ENCODE measurements around the gene PSMA1. TPM values are rescaled to one million over a fixed set of nuclear protein-coding genes. Genes with fewer than 3 reads are reported as not detected.
A peak's percentile ranks its signal among the peaks of the same experiment; 100 is the strongest.

Gene PSMA1
- total and polyA plus RNA-seq, 3 experiments from 2014 or later: 159 to 344 (median 337) TPM

DNA sequence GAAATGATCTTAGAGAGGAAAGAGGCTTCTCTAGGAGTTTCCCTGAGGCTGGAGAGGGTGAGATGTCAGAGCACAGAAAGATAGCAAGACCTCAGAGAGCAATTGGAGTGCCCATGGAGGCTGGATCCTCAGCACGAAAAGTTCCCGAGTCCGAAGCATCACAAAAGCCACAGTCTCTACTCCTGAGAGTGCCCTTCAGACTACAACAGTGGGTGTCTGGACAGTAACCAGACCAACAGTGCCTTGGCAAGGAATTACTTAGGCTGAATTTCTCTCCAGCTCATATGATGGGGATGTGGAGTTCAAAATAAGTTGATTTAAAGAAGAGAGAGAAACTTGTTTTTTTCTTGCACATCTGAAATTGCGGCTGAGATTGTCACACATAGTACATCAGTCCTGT lies 31.9 kb upstream of the PSMA1 start:
- H3K27me3 ChIP-seq (ENCODE audit: insufficient read depth, low read length, poor library complexity, severe bottlenecking): no peaks in the 10 kb centered on the region
- no peaks in the 10 kb centered on the region for H3K36me3 ChIP-seq (ENCODE audit: insufficient read depth, low read length)
- H3K4me1 Mint-ChIP-seq: peaks cover 21 to 39% (median 28%) of the 10 kb centered on the region in 3 donors
- H3K36me3 Mint-ChIP-seq: peaks cover 4 to 12% (median 7%) of the 10 kb centered on the region in 3 donors
- H3K4me3 Mint-ChIP-seq: no peak overlapping the region
- ChIA-PET POLR2A (no interaction called here), CTCF (interaction anchor here (0.8 to 1.4 kb wide), 4 partner anchors 14 to 353 kb away, joined by 3 to 4 read pairs (median 3); no protein-coding TSS in a partner anchor)
- peaks cover 35% of the 10 kb centered on the region for H3K4me1 ChIP-seq (ENCODE audit: insufficient read depth, low read length)
- no peaks in the 10 kb centered on the region for H3K9me3 ChIP-seq (ENCODE audit: low read length)
- DNase-seq: no peak
- H3K27me3 Mint-ChIP-seq: peaks cover 0 to 1% of the 10 kb centered on the region in 2 donors
- no peak overlapping the region for H3K27ac ChIP-seq (ENCODE audit: low read depth, low read length)
- H3K4me3 ChIP-seq (ENCODE audit: low read length): no peak overlapping the region
- no peaks in the 10 kb centered on the region for H3K9me3 Mint-ChIP-seq
- peak overlapping the region in 1 of 8 donors; percentile 51 for H3K27ac Mint-ChIP-seq

DNA sequence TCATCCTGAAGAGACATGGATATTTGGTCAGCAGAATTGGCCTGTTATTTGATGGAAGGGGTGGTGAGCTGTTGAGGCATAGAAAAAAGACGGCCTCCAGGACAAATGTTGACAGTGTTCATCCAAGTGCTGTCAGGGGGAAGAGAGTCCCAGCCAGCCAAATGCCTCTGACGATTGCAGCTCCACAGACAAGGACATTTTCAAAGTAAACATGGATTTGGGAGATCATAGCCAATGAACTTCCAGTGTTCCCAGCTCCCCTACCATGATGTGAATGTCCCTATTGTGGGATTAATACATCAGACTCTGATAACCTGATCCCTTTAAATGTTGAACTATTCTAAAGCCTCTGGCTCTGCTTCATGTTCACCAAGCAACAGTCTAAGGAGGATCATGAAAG lies 31.2 kb upstream of the PSMA1 start:
- Histone ChIP-seq H3K36me3 (ENCODE audit: insufficient read depth, low read length) (no peaks in the 10 kb centered on the region), H3K4me1 (ENCODE audit: insufficient read depth, low read length) (peaks cover 32% of the 10 kb centered on the region), H3K9me3 (ENCODE audit: low read length) (no peaks in the 10 kb centered on the region), H3K4me3 (ENCODE audit: low read length) (no peak overlapping the region), H3K27ac (ENCODE audit: low read depth, low read length) (no peak overlapping the region), H3K27me3 (ENCODE audit: insufficient read depth, low read length, poor library complexity, severe bottlenecking) (no peaks in the 10 kb centered on the region)
- peaks cover 4 to 11% (median 5%) of the 10 kb centered on the region in 3 donors for H3K36me3 Mint-ChIP-seq
- H3K4me3 Mint-ChIP-seq: no peak overlapping the region
- H3K27ac Mint-ChIP-seq: peak overlapping the region in 1 of 8 donors; percentile 68
- H3K4me1 Mint-ChIP-seq: peaks cover 21 to 35% (median 24%) of the 10 kb centered on the region in 3 donors
- peaks cover 0 to 1% of the 10 kb centered on the region in 2 donors for H3K27me3 Mint-ChIP-seq
- ChIA-PET POLR2A (no interaction called here), CTCF (interaction anchor here (1.3 kb wide), 1 partner anchor 15 kb away, joined by 4 read pairs; no protein-coding TSS in a partner anchor)
- no peaks in the 10 kb centered on the region for H3K9me3 Mint-ChIP-seq
- no peak for DNase-seq

GRCh38 chr11:14549891-14550290 lies 29.7 kb upstream of the PSMA1 start:
- CTCF ChIA-PET: no interaction called here
- Mint-ChIP-seq H3K36me3 (peaks cover 4 to 11% (median 9%) of the 10 kb centered on the region in 3 donors), H3K9me3 (no peaks in the 10 kb centered on the region), H3K27me3 (peaks cover 0 to 1% of the 10 kb centered on the region in 2 donors), H3K27ac (no peak overlapping the region), H3K4me3 (no peak overlapping the region), H3K4me1 (peaks cover 13 to 30% (median 18%) of the 10 kb centered on the region in 3 donors)
- Histone ChIP-seq H3K36me3 (ENCODE audit: insufficient read depth, low read length) (no peaks in the 10 kb centered on the region), H3K9me3 (ENCODE audit: low read length) (no peaks in the 10 kb centered on the region), H3K27ac (ENCODE audit: low read depth, low read length) (no peak overlapping the region), H3K27me3 (ENCODE audit: insufficient read depth, low read length, poor library complexity, severe bottlenecking) (no peaks in the 10 kb centered on the region), H3K4me3 (ENCODE audit: low read length) (no peak overlapping the region), H3K4me1 (ENCODE audit: insufficient read depth, low read length) (peaks cover 17% of the 10 kb centered on the region)
- DNase-seq: no peak
- POLR2A ChIA-PET: no interaction called here

DNA sequence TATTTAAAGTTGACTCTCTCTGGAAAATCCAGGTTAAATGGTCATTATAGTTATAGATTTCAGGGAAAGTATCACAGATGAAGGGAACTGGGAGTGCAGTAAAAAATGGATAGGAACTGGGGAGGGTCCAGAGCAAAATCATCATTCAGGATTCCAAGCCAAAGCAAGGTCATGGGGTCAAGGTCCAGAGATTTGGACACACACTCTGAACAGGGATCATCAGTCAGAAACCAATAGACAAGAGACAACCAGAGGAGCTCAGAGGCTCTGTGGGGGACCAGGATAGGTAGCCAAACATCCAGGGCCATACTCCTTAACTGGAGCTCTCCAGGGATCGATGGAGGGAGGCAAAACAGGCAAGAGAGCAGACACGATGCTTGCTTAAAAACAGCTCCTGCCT lies 27.3 kb upstream of the PSMA1 start:
- no peak for DNase-seq
- Histone ChIP-seq H3K27me3 (ENCODE audit: insufficient read depth, low read length, poor library complexity, severe bottlenecking) (no peaks in the 10 kb centered on the region), H3K4me1 (ENCODE audit: insufficient read depth, low read length) (no peaks in the 10 kb centered on the region), H3K4me3 (ENCODE audit: low read length) (no peak overlapping the region), H3K27ac (ENCODE audit: low read depth, low read length) (no peak overlapping the region), H3K36me3 (ENCODE audit: insufficient read depth, low read length) (no peaks in the 10 kb centered on the region), H3K9me3 (ENCODE audit: low read length) (no peaks in the 10 kb centered on the region)
- no peaks in the 10 kb centered on the region for H3K9me3 Mint-ChIP-seq
- peaks cover 0 to 1% of the 10 kb centered on the region in 2 donors for H3K27me3 Mint-ChIP-seq
- CTCF ChIA-PET: interaction anchor here (2.2 kb wide), 1 partner anchor 360 kb away, joined by 8 read pairs; no protein-coding TSS in a partner anchor
- POLR2A ChIA-PET: no interaction called here
- H3K36me3 Mint-ChIP-seq: peaks cover 4 to 14% (median 9%) of the 10 kb centered on the region in 3 donors
- H3K4me1 Mint-ChIP-seq: peaks cover 6 to 20% (median 14%) of the 10 kb centered on the region in 3 donors
- peak overlapping the region in 3 of 8 donors; percentile 17 to 37 (median 28) for H3K27ac Mint-ChIP-seq
- no peak overlapping the region for H3K4me3 Mint-ChIP-seq

- Histone ChIP-seq H3K27me3 (ENCODE audit: insufficient read depth, low read length, poor library complexity, severe bottlenecking) (no peaks in the 10 kb centered on the region), H3K9me3 (ENCODE audit: low read length) (no peaks in the 10 kb centered on the region), H3K27ac (ENCODE audit: low read depth, low read length) (no peak overlapping the region), H3K4me1 (ENCODE audit: insufficient read depth, low read length) (no peaks in the 10 kb centered on the region), H3K4me3 (ENCODE audit: low read length) (no peak overlapping the region), H3K36me3 (ENCODE audit: insufficient read depth, low read length) (no peaks in the 10 kb centered on the region)
- peaks cover 4 to 12% (median 9%) of the 10 kb centered on the region in 3 donors for H3K36me3 Mint-ChIP-seq
- H3K9me3 Mint-ChIP-seq: no peaks in the 10 kb centered on the region
- H3K27ac Mint-ChIP-seq: no peak overlapping the region
- POLR2A ChIA-PET: no interaction called here
- H3K4me3 Mint-ChIP-seq: no peak overlapping the region
- CTCF ChIA-PET: interaction anchor here (2.2 kb wide), 1 partner anchor 361 kb away, joined by 8 read pairs; no protein-coding TSS in a partner anchor
- DNase-seq: no peak
- peaks cover 0 to 1% of the 10 kb centered on the region in 2 donors for H3K27me3 Mint-ChIP-seq
- peaks cover 6 to 20% (median 14%) of the 10 kb centered on the region in 3 donors for H3K4me1 Mint-ChIP-seq
Observed at GRCh38 chr11:14546672-14547071, 26.5 kb upstream of the PSMA1 start.

DNA sequence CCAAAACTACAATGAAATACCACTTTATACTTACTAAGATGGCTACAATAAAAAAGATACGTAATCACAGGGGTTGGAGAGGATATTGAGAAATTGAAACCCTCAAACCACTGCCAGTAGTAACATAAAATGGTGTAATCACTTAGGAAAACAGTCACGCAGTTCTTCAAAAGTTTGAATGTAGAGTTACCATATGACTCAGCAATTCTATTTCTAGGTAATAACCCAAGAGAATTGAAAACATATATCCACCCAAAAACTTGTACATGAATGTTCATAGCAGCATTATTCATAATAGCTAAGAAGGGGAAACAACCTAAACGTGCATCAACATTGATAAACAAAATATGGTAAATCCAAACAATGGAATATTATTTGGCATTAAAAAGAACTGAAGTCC lies 24.4 kb upstream of the PSMA1 start:
- Histone ChIP-seq H3K27ac (ENCODE audit: low read depth, low read length) (no peak overlapping the region), H3K36me3 (ENCODE audit: insufficient read depth, low read length) (no peaks in the 10 kb centered on the region), H3K9me3 (ENCODE audit: low read length) (no peaks in the 10 kb centered on the region), H3K27me3 (ENCODE audit: insufficient read depth, low read length, poor library complexity, severe bottlenecking) (no peaks in the 10 kb centered on the region), H3K4me1 (ENCODE audit: insufficient read depth, low read length) (no peaks in the 10 kb centered on the region), H3K4me3 (ENCODE audit: low read length) (no peak overlapping the region)
- DNase-seq: no peak
- Mint-ChIP-seq H3K27ac (peak overlapping the region in 1 of 8 donors; percentile 11), H3K4me1 (peaks cover 6 to 34% (median 24%) of the 10 kb centered on the region in 3 donors), H3K36me3 (peaks cover under 1 to 4% (median 4%) of the 10 kb centered on the region in 3 donors), H3K9me3 (no peaks in the 10 kb centered on the region), H3K27me3 (no peaks in the 10 kb centered on the region), H3K4me3 (no peak overlapping the region)
- ChIA-PET CTCF (no interaction called here), POLR2A (interaction anchor here (1.5 kb wide), 1 partner anchor 34 kb away, joined by 3 read pairs; no protein-coding TSS in a partner anchor)

- no peak overlapping the region for H3K4me3 Mint-ChIP-seq
- Histone ChIP-seq H3K36me3 (ENCODE audit: insufficient read depth, low read length) (no peaks in the 10 kb centered on the region), H3K4me3 (ENCODE audit: low read length) (no peak overlapping the region), H3K27ac (ENCODE audit: low read depth, low read length) (no peak overlapping the region), H3K9me3 (ENCODE audit: low read length) (no peaks in the 10 kb centered on the region), H3K27me3 (ENCODE audit: insufficient read depth, low read length, poor library complexity, severe bottlenecking) (no peaks in the 10 kb centered on the region), H3K4me1 (ENCODE audit: insufficient read depth, low read length) (no peaks in the 10 kb centered on the region)
- ChIA-PET CTCF (interaction anchor here (2.7 to 4.3 kb wide), 2 partner anchors 101 to 365 kb away, joined by 7 to 18 read pairs; partner anchors contain the start of gene PDE3B), POLR2A (interaction anchor here (0.7 kb wide), 1 partner anchor 64 kb away, joined by 4 read pairs; no protein-coding TSS in a partner anchor)
- H3K4me1 Mint-ChIP-seq: peaks cover 9 to 34% (median 30%) of the 10 kb centered on the region in 3 donors
- no peak for DNase-seq
- H3K36me3 Mint-ChIP-seq: peaks cover 0 to 4% (median 3%) of the 10 kb centered on the region in 3 donors
- no peaks in the 10 kb centered on the region for H3K9me3 Mint-ChIP-seq
- no peaks in the 10 kb centered on the region for H3K27me3 Mint-ChIP-seq
- H3K27ac Mint-ChIP-seq: no peak overlapping the region
Observed at GRCh38 chr11:14543260-14543659, 23.1 kb upstream of the PSMA1 start.

DNA sequence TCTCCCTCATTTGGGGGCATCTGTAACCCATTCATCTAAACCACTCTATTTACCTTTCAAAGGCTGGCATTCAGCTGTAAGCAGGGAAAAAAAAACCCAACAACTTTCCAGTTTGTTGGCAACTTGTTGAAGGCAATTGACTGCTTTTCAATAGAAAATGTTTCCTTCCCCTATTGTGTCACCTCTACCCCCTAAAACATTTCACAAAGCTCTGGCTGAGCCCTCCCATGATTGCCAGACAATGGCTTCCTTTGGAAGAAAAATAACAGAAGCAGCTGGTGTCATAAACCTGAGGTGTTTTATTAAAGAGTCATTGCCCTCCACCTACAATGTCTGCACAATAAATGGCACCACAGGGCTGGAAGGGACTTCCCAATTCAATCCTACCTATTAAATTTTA lies 22.1 kb upstream of the PSMA1 start:
- POLR2A ChIA-PET: interaction anchor here (0.6 kb wide), 1 partner anchor 56 kb away, joined by 3 read pairs; no protein-coding TSS in a partner anchor
- Mint-ChIP-seq H3K4me3 (no peak overlapping the region), H3K27me3 (no peaks in the 10 kb centered on the region), H3K36me3 (peaks cover 0 to 4% (median 3%) of the 10 kb centered on the region in 3 donors), H3K4me1 (peaks cover 15 to 42% (median 37%) of the 10 kb centered on the region in 3 donors), H3K9me3 (no peaks in the 10 kb centered on the region), H3K27ac (peak overlapping the region in 2 of 8 donors; percentile 40 to 61)
- CTCF ChIA-PET: interaction anchor here (2.1 to 4.3 kb wide), 3 partner anchors 37 to 366 kb away, joined by 6 to 18 read pairs (median 7); partner anchors contain the start of gene PDE3B
- Histone ChIP-seq H3K9me3 (ENCODE audit: low read length) (no peaks in the 10 kb centered on the region), H3K4me3 (ENCODE audit: low read length) (no peak overlapping the region), H3K27ac (ENCODE audit: low read depth, low read length) (no peak overlapping the region), H3K36me3 (ENCODE audit: insufficient read depth, low read length) (no peaks in the 10 kb centered on the region), H3K27me3 (ENCODE audit: insufficient read depth, low read length, poor library complexity, severe bottlenecking) (no peaks in the 10 kb centered on the region), H3K4me1 (ENCODE audit: insufficient read depth, low read length) (no peaks in the 10 kb centered on the region)
- no peak for DNase-seq

Data from CD8-positive, alpha-beta memory T cell (primary cell).